ENCODE measurements around the gene GCNA. TPM values are rescaled to one million over a fixed set of nuclear protein-coding genes. Genes with fewer than 3 reads are reported as not detected.

GCNA gene
- total RNA-seq: 1 to 10 TPM in 2 of 4 donors, under 1 TPM in 2; 0.67 to 3.8 (median 0.98) TPM

GRCh38 chrX:71578253-71579135 is at the start of gene GCNA:
Gene GCNA (plus strand): TSS chrX:71578437. CDS start chrX:71580822, 2,385 bp downstream.
- 96 to 97% methylated on average over 39 to 48 of the region's 48 CpGs for WGBS, 2 donors
- intact Hi-C loops (cut with DNase I; ENCODE audit: low total_unique reads): no loop called here
- DNase-seq (ENCODE audit: low spot score in 2 of 2): no peak

GRCh38 chrX:71532078-71532752 is 46.0 kb upstream of the GCNA start:
- 0 to 41% methylated on average over 25 of the region's 25 CpGs for WGBS, 2 donors
- intact Hi-C loops (cut with DNase I; ENCODE audit: low total_unique reads): no loop called here
- H3K4me3 ChIP-seq (ENCODE audit: low read depth, poor library complexity, severe bottlenecking): no peak overlapping the region
- TF ChIP-seq POLR2A (IDR thresholded peaks at IDR 0.05) (no peak), CTCF (IDR thresholded peaks at IDR 0.05) (no peak)
- no peak for DNase-seq (ENCODE audit: low spot score in 2 of 2)

More at GRCh38 chrX:71578253-71579135, at the start of gene GCNA:
- no peak within 1 kb of the TSS for H3K4me3 ChIP-seq (ENCODE audit: low read depth, poor library complexity, severe bottlenecking)
- TF ChIP-seq CTCF (IDR thresholded peaks at IDR 0.05): no peak
- no peak for TF ChIP-seq POLR2A (IDR thresholded peaks at IDR 0.05)

- DNase-seq (ENCODE audit: low spot score in 2 of 2): peak; percentile 93 to 98
- WGBS, 2 donors: 0 to 35% methylated on average over 44 to 47 of the region's 47 CpGs
- intact Hi-C loops (cut with DNase I; ENCODE audit: low total_unique reads): no loop called here
- peak in 1 of 2 donors; percentile 12 for TF ChIP-seq POLR2A (IDR thresholded peaks at IDR 0.05)
- no peak for TF ChIP-seq CTCF (IDR thresholded peaks at IDR 0.05)
- H3K4me3 ChIP-seq (ENCODE audit: low read depth, poor library complexity, severe bottlenecking): peak within 1 kb of the TSS; percentile 59
These were observed 45.3 kb upstream of the GCNA start, which contains the start of gene OGT for GRCh38 chrX:71532753-71533425. Gene OGT (plus strand): TSS chrX:71533104. CDS start chrX:71533300, 196 bp downstream.

GRCh38 chrX:71533516-71533850 is 44.8 kb upstream of the GCNA start:
- 0 to 33% methylated on average over 12 of the region's 12 CpGs for WGBS, 2 donors
- intact Hi-C loops (cut with DNase I; ENCODE audit: low total_unique reads): no loop called here
- DNase-seq (ENCODE audit: low spot score in 2 of 2): no peak
- H3K4me3 ChIP-seq (ENCODE audit: low read depth, poor library complexity, severe bottlenecking): peak overlapping the region; percentile 59
- no peak for TF ChIP-seq POLR2A (IDR thresholded peaks at IDR 0.05)
- no peak for TF ChIP-seq CTCF (IDR thresholded peaks at IDR 0.05)

- intact Hi-C loops (cut with DNase I; ENCODE audit: low total_unique reads): no loop called here
- peak overlapping the region; percentile 59 for H3K4me3 ChIP-seq (ENCODE audit: low read depth, poor library complexity, severe bottlenecking)
- peak; percentile 27 to 91 for DNase-seq (ENCODE audit: low spot score in 2 of 2)
- TF ChIP-seq CTCF (IDR thresholded peaks at IDR 0.05) (no peak), POLR2A (IDR thresholded peaks at IDR 0.05) (no peak)
- WGBS, 2 donors: 1 to 35% methylated on average over 26 to 31 of the region's 31 CpGs
These were observed 44.2 kb upstream of the GCNA start for GRCh38 chrX:71533851-71534561.
